ENCODE measurements around the gene RANBP17.

- TF ChIP-seq, protein P1, sequence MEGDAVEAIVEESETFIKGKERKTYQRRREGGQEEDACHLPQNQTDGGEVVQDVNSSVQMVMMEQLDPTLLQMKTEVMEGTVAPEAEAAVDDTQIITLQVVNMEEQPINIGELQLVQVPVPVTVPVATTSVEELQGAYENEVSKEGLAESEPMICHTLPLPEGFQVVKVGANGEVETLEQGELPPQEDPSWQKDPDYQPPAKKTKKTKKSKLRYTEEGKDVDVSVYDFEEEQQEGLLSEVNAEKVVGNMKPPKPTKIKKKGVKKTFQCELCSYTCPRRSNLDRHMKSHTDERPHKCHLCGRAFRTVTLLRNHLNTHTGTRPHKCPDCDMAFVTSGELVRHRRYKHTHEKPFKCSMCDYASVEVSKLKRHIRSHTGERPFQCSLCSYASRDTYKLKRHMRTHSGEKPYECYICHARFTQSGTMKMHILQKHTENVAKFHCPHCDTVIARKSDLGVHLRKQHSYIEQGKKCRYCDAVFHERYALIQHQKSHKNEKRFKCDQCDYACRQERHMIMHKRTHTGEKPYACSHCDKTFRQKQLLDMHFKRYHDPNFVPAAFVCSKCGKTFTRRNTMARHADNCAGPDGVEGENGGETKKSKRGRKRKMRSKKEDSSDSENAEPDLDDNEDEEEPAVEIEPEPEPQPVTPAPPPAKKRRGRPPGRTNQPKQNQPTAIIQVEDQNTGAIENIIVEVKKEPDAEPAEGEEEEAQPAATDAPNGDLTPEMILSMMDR (conservative IDR thresholded peaks at IDR 0.05): no peak
- no peak for TF ChIP-seq EZH2 (IDR thresholded peaks at IDR 0.05; ENCODE audit: low read depth)
These were observed 438.0 kb downstream of the RANBP17 start for GRCh38 chr5:171299851-171300250.

Measured in PC-9 (cell line).